GM21360 (cell line): ENCODE results near the gene KMT2A.
"Not testable (repeated sequence)": the region's sequence is repeated elsewhere in the genome, so short reads cannot be mapped to it uniquely, and the experiment has no call there.

Experiments
- ATAC-seq: cut with Tn5 transposase; IDR thresholded peaks from one replicate; pipeline ENCODE4 v1.9.1; 2021; ENCODE audit warnings: mild to moderate bottlenecking, moderate library complexity; ENCODE audit not compliant: unreplicated experiment

The KMT2A gene

GRCh38 chr11:118435893-118436624, at the start of gene KMT2A:
Gene KMT2A (plus strand): TSS chr11:118436492. CDS start chr11:118436513, 21 bp downstream.
- peak; percentile 49 for ATAC-seq

GRCh38 chr11:118396097-118396501, 40.2 kb upstream of the KMT2A start:
- no peak for ATAC-seq

- ATAC-seq: no peak
These were observed 38.8 kb upstream of the KMT2A start for GRCh38 chr11:118397448-118397847.

- no peak for ATAC-seq
These were observed 37.3 kb upstream of the KMT2A start for GRCh38 chr11:118398791-118399559.

- ATAC-seq: peak; percentile 64
These were observed 35.0 kb upstream of the KMT2A start, which contains the start of gene ATP5MG for GRCh38 chr11:118401151-118401879. Gene ATP5MG (plus strand): TSS chr11:118401606. CDS start chr11:118401666, 60 bp downstream.

GRCh38 chr11:118401880-118402590, 34.3 kb upstream of the KMT2A start:
- ATAC-seq: peak; percentile 5

- ATAC-seq: not testable (repeated sequence)
These were observed 33.7 kb upstream of the KMT2A start for GRCh38 chr11:118402594-118402993.

- ATAC-seq: no peak
These were observed 29.6 kb upstream of the KMT2A start for GRCh38 chr11:118406599-118407166.

GRCh38 chr11:118410055-118410745, 26.1 kb upstream of the KMT2A start:
- ATAC-seq: no peak

- ATAC-seq: no peak
These were observed 24.8 kb upstream of the KMT2A start for GRCh38 chr11:118411530-118411929.

- no peak for ATAC-seq
These were observed 23.4 kb upstream of the KMT2A start for GRCh38 chr11:118412921-118413320.

- ATAC-seq: no peak
These were observed 21.1 kb upstream of the KMT2A start for GRCh38 chr11:118415062-118415738.

- ATAC-seq: no peak
These were observed 20.6 kb upstream of the KMT2A start for GRCh38 chr11:118415739-118416068.

GRCh38 chr11:118416900-118417299, 19.4 kb upstream of the KMT2A start:
- not testable (repeated sequence) for ATAC-seq

- no peak for ATAC-seq
These were observed 18.5 kb upstream of the KMT2A start for GRCh38 chr11:118417801-118418200.

GRCh38 chr11:118418766-118419165, 17.5 kb upstream of the KMT2A start:
- no peak for ATAC-seq

- ATAC-seq: no peak
These were observed 8.6 kb upstream of the KMT2A start for GRCh38 chr11:118427707-118428106.

- no peak for ATAC-seq
These were observed 5.3 kb upstream of the KMT2A start for GRCh38 chr11:118430956-118431355.

GRCh38 chr11:118434123-118434552, 2.2 kb upstream of the KMT2A start:
- ATAC-seq: no peak
